NAMALWA (cell line): Measurements from ENCODE around the gene TBCE.
"Not testable (repeated sequence)": the region's sequence is repeated elsewhere in the genome, so short reads cannot be mapped to it uniquely, and the experiment has no call there.

ENCODE experiments used
- DNase-seq: peaks from one replicate; pipeline ENCODE4 v3.0.0-alpha.2; 2015; ENCODE audit warnings: low spot score

TBCE gene

DNA sequence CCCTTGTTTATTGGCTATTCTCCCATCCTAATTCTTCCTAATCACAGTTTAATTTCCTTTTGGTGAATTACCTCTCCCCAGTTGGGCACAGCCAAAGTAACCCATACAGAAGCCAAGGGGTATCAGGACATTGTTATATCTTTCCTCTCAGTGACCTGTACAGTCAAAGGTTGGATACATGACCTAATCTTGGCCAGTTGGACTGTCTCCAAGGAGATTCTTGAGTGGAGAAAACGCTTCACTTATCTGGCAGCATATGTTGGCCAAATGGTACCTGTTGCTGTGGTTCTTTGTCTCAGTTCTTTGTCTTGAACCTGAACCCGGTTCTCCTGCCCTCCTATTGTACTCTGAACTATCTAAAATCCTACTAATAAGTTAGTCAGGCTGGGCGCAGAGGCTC, 15.3 kb upstream of the TBCE start:
- no peak for DNase-seq

GRCh38 chr1:235357485-235358373, 9.5 kb upstream of the TBCE start:
- DNase-seq: no peak

- DNase-seq: no peak
Measured at GRCh38 chr1:235358899-235359298, 8.3 kb upstream of the TBCE start.

- DNase-seq: not testable (repeated sequence)
Measured at GRCh38 chr1:235364189-235364588, 3.0 kb upstream of the TBCE start.

DNA sequence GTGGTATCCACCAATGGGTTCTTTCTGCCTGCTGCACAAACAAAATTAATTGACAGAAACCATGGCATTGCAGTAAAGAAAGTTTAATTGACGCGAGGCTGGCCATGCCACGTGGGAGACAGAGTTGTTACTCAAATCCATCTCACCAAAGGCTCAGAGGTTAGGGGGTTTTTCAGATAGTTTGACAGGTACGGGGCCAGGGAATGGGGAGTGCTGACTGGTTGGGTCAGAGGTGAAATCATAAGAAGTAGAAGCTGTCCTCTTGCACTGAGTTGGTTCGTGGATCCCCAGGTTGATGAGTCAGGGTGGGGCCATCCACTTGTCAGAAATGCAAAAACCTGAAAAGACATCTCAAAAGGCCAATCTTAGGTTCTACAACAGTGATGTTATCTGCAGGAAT, 941 bp upstream of the TBCE start:
- DNase-seq: no peak

DNA sequence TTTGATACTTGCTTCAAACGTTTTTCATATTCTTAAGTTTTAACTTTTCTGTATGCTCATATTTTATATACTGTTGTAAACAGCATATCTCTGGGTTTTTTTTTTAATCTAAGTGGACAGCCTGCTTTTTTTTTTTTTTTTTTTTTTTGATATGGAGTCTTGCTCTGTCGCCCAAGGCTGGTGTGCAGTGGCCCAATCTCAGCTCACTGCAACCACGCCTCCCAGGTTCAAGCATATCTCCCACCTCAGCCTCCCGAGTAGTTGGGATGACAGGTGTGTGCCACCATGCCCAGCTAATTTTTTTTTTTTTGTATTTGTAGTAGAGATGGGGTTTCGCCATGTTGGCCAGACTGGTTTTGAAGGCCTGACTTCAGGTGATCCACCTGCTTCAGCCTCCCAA, 1.2 kb downstream of the TBCE start:
- DNase-seq: no peak

- DNase-seq: no peak
Measured at GRCh38 chr1:235369802-235370201, 2.6 kb downstream of the TBCE start.

GRCh38 chr1:235375919-235376605, 8.8 kb downstream of the TBCE start:
- no peak for DNase-seq

DNA sequence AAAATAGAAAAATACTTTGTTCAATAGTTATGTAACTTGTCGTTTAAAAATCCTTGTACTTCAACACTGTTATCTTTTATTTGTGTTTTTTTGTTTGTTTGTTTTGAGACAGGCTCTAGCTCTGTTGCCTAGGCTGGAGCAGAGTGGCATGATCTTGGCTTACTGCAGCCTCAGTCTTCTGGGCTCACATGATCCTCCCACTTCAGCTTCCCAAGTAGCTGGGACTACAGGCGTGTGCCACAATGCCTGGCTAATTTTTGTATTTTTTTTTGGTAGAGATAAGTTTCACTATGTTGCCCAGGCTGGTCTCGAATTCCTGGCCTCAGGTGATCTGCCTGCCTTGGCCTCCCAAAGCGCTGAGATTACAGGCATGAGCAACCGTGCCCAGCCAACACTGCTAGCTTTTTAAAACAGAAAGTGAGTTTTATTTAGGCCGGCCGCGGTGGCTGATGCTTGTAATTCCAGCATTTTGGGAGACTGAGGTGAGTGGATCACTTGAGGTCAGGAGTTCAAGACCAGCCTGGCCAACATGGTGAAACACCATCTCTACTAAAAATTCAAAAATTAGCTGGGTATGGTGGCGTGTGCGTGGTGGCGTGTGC, 11.0 kb downstream of the TBCE start:
- DNase-seq: not testable (repeated sequence)

DNA sequence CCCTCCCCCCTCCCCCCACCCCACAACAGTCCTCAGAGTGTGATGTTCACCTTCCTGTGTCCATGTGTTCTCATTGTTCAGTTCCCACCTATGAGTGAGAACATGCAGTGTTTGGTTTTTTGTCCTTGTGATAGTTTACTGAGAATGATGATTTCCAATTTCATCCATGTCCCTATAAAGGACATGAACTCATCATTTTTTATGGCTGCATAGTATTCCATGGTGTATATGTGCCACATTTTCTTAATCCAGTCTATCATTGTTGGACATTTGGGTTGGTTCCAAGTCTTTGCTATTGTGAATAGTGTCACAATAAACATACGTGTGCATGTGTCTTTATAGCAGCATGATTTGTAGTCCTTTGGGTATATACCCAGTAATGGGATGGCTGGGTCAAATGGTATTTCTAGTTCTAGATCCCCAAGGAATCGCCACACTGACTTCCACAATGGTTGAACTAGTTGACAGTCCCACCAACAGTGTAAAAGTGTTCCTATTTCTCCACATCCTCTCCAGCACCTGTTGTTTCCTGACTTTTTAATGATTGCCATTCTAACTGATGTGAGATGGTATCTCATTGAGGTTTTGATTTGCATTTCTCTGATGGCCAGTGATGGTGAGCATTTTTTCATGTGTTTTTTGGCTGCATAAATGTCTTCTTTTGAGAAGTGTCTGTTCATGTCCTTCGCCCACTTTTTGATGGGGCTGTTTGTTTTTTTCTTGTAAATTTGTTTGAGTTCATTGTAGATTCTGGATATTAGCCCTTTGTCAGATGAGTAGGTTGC, 14.9 kb downstream of the TBCE start:
- DNase-seq: not testable (repeated sequence)

DNA sequence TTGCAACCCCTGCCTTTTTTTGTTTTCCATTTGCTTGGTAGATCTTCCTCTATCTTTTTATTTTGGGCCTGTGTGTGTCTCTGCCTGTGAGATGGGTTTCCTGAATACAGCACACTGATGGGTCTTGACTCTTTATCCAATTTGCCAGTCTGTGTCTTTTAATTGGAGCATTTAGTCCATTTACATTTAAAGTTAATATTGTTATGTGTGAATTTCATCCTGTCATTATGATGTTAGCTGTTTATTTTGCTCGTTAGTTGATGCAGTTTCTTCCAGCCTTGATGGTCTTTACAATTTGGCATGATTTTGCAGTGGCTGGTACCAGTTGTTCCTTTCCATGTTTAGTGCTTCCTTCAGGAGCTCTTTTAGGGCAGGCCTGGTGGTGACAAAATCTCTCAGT, 18.4 kb downstream of the TBCE start:
- DNase-seq: not testable (repeated sequence)

GRCh38 chr1:235391874-235392273, 24.6 kb downstream of the TBCE start:
- DNase-seq: no peak

DNA sequence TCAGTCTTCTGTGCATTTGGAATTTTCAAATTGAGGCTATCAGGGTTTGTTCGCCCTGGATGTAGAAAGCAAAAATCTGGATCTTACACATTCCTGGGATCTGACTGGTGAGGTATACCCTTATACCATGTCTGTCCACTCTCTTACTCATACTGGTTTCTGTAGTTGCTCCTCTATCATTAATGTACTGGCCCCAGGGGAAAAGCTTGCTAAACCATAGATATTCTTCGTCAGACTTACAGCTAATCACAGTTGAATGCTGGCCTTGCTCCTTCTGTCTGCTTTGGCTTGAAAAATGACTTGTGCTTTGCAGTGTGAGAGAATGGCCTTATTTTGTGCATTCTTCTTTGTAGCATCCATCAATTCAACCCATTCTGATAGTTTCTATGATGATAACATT, 30.5 kb downstream of the TBCE start:
- DNase-seq: no peak

DNA sequence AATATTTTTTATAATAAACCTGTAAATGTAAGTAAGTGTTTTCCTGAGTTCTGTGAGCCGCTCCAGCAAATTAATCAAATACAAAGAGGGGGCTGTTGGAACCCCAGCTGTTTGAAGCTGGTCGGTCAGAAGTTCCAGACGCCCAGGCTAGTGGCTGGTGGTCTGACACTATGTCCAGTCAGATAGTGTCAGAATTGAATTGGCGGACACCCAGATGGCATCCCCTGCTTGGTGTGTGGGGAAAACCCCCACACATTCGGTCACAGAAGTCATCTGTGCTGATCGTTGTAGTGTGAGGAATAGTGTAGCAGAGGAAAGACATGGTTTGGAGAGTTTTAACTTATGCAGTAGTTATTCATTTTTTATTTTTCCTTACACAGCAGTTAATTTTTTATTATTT, 32.4 kb downstream of the TBCE start:
- no peak for DNase-seq

GRCh38 chr1:235401251-235401650, 34.0 kb downstream of the TBCE start:
- DNase-seq: no peak

DNA sequence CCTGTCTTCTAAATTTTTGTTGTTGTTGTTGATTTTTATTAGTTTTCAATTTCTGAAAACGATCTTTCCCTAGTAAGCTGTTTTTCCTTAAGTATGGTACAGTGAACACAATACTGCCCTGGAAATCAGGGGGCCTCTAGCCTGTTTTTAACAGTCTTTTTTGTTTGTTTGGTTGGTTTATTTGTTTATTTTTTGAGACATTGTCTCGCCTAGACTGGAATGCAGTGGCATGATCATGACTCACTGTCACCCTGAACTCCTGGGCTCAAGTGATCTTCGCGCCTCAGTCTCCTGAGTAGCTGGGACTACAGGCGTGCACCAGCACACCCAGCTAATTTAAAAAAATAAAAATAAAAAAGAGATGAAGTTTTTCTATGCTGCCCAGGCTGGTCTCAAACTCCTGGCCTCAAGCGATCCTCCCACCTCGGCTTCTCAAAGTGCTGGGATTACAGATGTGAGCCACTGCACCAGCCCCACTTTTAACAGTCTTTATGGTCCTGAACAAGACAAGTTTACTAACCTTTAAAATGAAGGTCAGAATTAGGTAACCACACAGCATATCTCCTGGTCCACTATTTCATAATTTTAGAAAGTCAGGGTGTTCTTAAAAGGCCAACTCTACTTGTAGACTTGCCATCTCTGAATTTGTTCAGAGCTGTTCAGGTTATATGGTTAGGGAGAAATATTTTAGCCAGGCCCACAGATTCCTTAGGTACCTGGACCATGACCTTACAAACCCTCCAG, 35.4 kb downstream of the TBCE start:
- no peak for DNase-seq

DNA sequence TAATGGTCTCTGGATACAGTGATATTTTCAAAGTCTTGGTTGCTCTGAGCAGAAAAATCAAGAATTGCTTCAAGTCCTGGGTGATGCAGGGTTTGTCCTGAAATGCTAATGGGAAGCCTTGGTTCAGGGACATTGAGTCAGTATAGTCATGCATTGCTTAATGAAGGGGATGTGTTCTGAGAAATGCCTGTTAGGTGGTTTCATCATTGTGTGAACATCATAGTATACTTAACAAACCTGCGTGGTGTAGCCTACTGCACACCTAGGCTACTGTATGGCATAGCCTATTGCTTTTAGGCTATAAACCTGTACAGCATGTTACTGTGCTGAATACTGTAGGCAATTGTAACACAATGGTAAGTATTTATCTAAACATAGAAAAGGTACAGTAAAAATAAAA, 36.4 kb downstream of the TBCE start:
- DNase-seq: no peak

DNA sequence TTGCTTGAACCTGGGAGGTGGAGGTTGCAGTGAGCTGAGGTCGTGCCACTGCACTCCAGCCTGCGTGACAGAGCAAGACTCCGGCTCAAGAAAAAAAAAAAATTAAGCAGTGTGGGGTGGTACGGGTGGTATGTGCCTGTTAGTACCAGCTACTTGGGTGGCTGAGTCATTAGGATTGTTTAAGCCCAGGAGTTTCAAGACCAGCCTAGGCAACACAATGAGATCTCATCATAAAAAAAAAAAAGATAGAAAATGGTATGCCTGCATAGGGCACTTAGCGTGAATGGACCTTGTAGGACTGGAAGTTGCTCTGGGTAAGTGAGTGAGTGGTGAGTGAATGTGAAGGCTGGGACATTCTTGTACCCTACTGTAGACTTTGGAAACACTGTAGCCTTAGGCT, 37.0 kb downstream of the TBCE start:
- DNase-seq: no peak

GRCh38 chr1:235407419-235407818, 40.2 kb downstream of the TBCE start:
- DNase-seq: no peak

- no peak for DNase-seq
Measured at GRCh38 chr1:235408503-235408960, 41.3 kb downstream of the TBCE start.

- DNase-seq: no peak
Measured at GRCh38 chr1:235409042-235409820, 42.0 kb downstream of the TBCE start.
